Measurements from ENCODE around the gene SGCG. TPM values are rescaled to one million over a fixed set of nuclear protein-coding genes. Genes with fewer than 3 reads are reported as not detected.

SGCG gene
- total RNA-seq, 1 experiment from 2014 or later = 0.15 TPM

GRCh38 chr13:23350009-23350408, 169.2 kb downstream of the SGCG start (continued):
- TF ChIP-seq REST (IDR thresholded peaks at IDR 0.05; ENCODE audit: low read depth) = no peak
- no peak for TF ChIP-seq SIN3A (IDR thresholded peaks at IDR 0.05; ENCODE audit: low read depth)
- no peak for TF ChIP-seq POLR2AphosphoS5 (IDR thresholded peaks at IDR 0.05; ENCODE audit: low read depth, low read length)

- Histone ChIP-seq H4K20me1 (ENCODE audit: insufficient read depth) (no peaks in the 10 kb centered on the region; the same call in 1 of the 2 replicates), H3K27me3 (ENCODE audit: insufficient read depth, low read length) (no peaks in the 10 kb centered on the region), H3K79me2 (ENCODE audit: insufficient read depth, low read length) (peaks cover 50% of the 10 kb centered on the region), H3K4me3 (replicated peaks in 1 of 2; ENCODE audit: low read depth in 1 of 2, low read length in 2 of 2) (no peak overlapping the region), H3K9me2 (ENCODE audit: insufficient read depth) (no peaks in the 10 kb centered on the region), H2AFZ (ENCODE audit: low read depth, low read length, poor library complexity, severe bottlenecking) (no peak overlapping the region), H3K27ac (ENCODE audit: low read depth, low read length) (no peak overlapping the region), H3K36me3 (ENCODE audit: control insufficient read depth in 1 of 2, insufficient read depth in 2 of 2, low read length in 2 of 2) (peaks cover 25 to 28% of the 10 kb centered on the region in 2 experiments), H3K4me2 (ENCODE audit: low read length) (no peak overlapping the region), H3K9me3 (ENCODE audit: control insufficient read depth in 1 of 2, insufficient read depth in 1 of 2, low read depth in 1 of 2, low read length in 2 of 2) (no peaks in the 10 kb centered on the region), H3K4me1 (ENCODE audit: control insufficient read depth in 1 of 2, insufficient read depth in 2 of 2, low read length in 2 of 2) (no peaks in the 10 kb centered on the region), H3K9ac (ENCODE audit: low read length) (no peak overlapping the region)
- intact Hi-C loops (cut with micrococcal nuclease) = no loop called here
- TF ChIP-seq POLR2A (IDR thresholded peaks at IDR 0.05; ENCODE audit: borderline replicate concordance, extremely low read depth, insufficient read depth, insufficient read length) (no peak), EZH2 (IDR thresholded peaks at IDR 0.05) (no peak), ZNF274 (IDR thresholded peaks at IDR 0.05; ENCODE audit: low read depth, low read length) (no peak)
- RAD21 ChIA-PET (ENCODE audit: low non-redundant PET in 1 of 2, low total read pairs in 2 of 2, uncharacterized antibody in 2 of 2, unreplicated experiment in 2 of 2) = no interaction called here
- POLR2A ChIA-PET = no interaction called here
- CTCF ChIA-PET = no interaction called here
- DNase-seq (ENCODE audit: low read depth, low spot score) (no peak), ATAC-seq (no peak)
- no TSS peak for BruUV-seq (replicated peaks)
Observed at GRCh38 chr13:23352161-23352560, 171.4 kb downstream of the SGCG start.

All from HCT116 (cell line).